ENCODE measurements around the gene JAML.

Gene JAML

GRCh38 chr11:118166641-118167040 lies 58.2 kb downstream of the JAML start:
- no peak for DNase-seq

GRCh38 chr11:118164885-118165284 lies 59.9 kb downstream of the JAML start:
- no peak for DNase-seq

- DNase-seq: no peak
Measured at GRCh38 chr11:118163494-118163893, 61.3 kb downstream of the JAML start.

- no peak for DNase-seq
Measured at GRCh38 chr11:118162846-118163245, 62.0 kb downstream of the JAML start.

- DNase-seq: no peak
Measured at GRCh38 chr11:118161786-118162185, 63.0 kb downstream of the JAML start.

GRCh38 chr11:118157186-118157895 lies 67.5 kb downstream of the JAML start:
- DNase-seq: no peak

GRCh38 chr11:118156531-118157185 lies 68.2 kb downstream of the JAML start:
- peak in 1 of 4 experiments; percentile 18 for DNase-seq

GRCh38 chr11:118155776-118156530 lies 68.9 kb downstream of the JAML start:
- DNase-seq: peak in 1 of 4 experiments; percentile 17

GRCh38 chr11:118154641-118155040 lies 70.2 kb downstream of the JAML start:
- DNase-seq: no peak

GRCh38 chr11:118153976-118154375 lies 70.8 kb downstream of the JAML start:
- no peak for DNase-seq

- no peak for DNase-seq
Measured at GRCh38 chr11:118153516-118153915, 71.3 kb downstream of the JAML start.

GRCh38 chr11:118152552-118153471 lies 72.0 kb downstream of the JAML start, which contains the start of gene SCN4B:
SCN4B (minus strand) TSS chr11:118152823; CDS start chr11:118152673, 150 bp downstream.
- DNase-seq: peak; percentile 47 to 77 (median 60)

GRCh38 chr11:118152020-118152551 lies 72.7 kb downstream of the JAML start:
- DNase-seq: no peak

- DNase-seq: no peak
Measured at GRCh38 chr11:118151431-118151830, 73.4 kb downstream of the JAML start.

GRCh38 chr11:118149493-118149892 lies 75.3 kb downstream of the JAML start:
- no peak for DNase-seq

- DNase-seq: no peak
Measured at GRCh38 chr11:118148856-118149255, 76.0 kb downstream of the JAML start.

GRCh38 chr11:118148240-118148639 lies 76.6 kb downstream of the JAML start:
- DNase-seq: no peak

GRCh38 chr11:118147502-118147901 lies 77.3 kb downstream of the JAML start:
- peak; percentile 13 to 54 (median 48) for DNase-seq

- DNase-seq: no peak
Measured at GRCh38 chr11:118146554-118146953, 78.3 kb downstream of the JAML start.

- DNase-seq: peak; percentile 79 to 89 (median 84)
Measured at GRCh38 chr11:118145285-118146227, 79.3 kb downstream of the JAML start.

Measured in suppressor macrophage (primary cell).